ENCODE results near the gene RGL2. TPM values are rescaled to one million over a fixed set of nuclear protein-coding genes. Genes with fewer than 3 reads are reported as not detected.
"Not testable (repeated sequence)": the region's sequence is repeated elsewhere in the genome, so short reads cannot be mapped to it uniquely, and the experiment has no call there.

RGL2 gene, protein sequence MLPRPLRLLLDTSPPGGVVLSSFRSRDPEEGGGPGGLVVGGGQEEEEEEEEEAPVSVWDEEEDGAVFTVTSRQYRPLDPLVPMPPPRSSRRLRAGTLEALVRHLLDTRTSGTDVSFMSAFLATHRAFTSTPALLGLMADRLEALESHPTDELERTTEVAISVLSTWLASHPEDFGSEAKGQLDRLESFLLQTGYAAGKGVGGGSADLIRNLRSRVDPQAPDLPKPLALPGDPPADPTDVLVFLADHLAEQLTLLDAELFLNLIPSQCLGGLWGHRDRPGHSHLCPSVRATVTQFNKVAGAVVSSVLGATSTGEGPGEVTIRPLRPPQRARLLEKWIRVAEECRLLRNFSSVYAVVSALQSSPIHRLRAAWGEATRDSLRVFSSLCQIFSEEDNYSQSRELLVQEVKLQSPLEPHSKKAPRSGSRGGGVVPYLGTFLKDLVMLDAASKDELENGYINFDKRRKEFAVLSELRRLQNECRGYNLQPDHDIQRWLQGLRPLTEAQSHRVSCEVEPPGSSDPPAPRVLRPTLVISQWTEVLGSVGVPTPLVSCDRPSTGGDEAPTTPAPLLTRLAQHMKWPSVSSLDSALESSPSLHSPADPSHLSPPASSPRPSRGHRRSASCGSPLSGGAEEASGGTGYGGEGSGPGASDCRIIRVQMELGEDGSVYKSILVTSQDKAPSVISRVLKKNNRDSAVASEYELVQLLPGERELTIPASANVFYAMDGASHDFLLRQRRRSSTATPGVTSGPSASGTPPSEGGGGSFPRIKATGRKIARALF
- 72.4 and 77.6 TPM in 2 replicates for total RNA-seq
- long read RNA-seq, partial matches to known transcripts: 5 of 8 reads
- long read RNA-seq, other reads (novel, unspliced or antisense): 3 of 8 reads

DNA sequence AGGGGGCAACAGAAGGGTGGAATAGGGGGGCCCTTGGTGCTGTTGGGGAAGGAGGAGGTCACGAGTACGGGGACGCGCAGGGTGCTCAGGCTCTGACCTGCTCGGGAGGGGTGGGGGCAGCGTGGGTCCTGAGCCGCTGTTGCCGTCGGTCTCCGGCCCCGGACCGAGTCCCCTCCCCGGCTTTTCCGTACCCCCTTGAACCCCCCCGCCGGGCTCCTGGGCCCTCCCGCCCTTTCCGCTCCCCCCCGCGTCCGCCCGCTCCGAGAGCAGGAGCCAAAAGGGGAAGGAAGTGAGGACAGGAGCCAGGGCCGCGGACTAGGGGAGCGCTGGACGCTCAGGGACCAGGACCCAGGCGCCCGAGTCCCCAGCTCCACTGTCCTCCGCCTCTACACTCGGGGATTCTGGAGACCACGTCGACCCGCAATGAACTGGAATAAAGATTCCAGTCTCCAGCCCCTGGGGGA is at the start of gene RGL2:
RGL2 (minus strand) TSS at position 170 of the 464 bp plus-strand sequence. CDS start 332 bp downstream, outside the sequence.
- Mint-ChIP-seq H3K27ac (ENCODE audit: unreplicated experiment) (peak within 1 kb of the TSS; percentile 100), H3K4me1 (ENCODE audit: unreplicated experiment) (peaks cover 30% of the 10 kb centered on the region), H3K27me3 (ENCODE audit: unreplicated experiment) (no peaks in the 10 kb centered on the region), H3K4me3 (ENCODE audit: unreplicated experiment) (peak within 1 kb of the TSS; percentile 98), H3K9me3 (ENCODE audit: unreplicated experiment) (no peaks in the 10 kb centered on the region), H3K36me3 (ENCODE audit: unreplicated experiment) (peaks cover 20% of the 10 kb centered on the region)
- TF ChIP-seq, protein P1, sequence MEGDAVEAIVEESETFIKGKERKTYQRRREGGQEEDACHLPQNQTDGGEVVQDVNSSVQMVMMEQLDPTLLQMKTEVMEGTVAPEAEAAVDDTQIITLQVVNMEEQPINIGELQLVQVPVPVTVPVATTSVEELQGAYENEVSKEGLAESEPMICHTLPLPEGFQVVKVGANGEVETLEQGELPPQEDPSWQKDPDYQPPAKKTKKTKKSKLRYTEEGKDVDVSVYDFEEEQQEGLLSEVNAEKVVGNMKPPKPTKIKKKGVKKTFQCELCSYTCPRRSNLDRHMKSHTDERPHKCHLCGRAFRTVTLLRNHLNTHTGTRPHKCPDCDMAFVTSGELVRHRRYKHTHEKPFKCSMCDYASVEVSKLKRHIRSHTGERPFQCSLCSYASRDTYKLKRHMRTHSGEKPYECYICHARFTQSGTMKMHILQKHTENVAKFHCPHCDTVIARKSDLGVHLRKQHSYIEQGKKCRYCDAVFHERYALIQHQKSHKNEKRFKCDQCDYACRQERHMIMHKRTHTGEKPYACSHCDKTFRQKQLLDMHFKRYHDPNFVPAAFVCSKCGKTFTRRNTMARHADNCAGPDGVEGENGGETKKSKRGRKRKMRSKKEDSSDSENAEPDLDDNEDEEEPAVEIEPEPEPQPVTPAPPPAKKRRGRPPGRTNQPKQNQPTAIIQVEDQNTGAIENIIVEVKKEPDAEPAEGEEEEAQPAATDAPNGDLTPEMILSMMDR (IDR thresholded peaks at IDR 0.05): no peak
- DNase-seq (ENCODE audit: extremely low spot score, unreplicated experiment): no peak

DNA sequence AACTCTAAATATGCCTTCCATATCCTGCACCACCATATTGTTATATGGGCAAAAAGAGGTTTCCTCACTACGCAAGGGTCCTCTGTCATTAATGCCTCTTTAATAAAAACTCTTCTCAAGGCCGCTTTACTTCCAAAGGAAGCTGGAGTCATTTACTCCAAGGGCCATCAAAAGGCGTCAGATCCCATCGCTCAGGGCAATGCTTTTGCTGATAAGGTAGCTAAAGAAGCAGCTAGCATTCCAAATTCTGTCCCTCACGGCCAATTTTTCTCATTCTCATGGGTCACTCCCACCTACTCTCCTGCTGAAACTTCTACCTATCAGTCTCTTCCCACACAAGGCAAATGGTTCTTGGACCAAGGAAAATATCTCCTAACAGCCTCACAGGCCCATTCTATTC is 49.1 kb upstream of the RGL2 start:
- no peak for DNase-seq (ENCODE audit: extremely low spot score, unreplicated experiment)
- H3K27ac Mint-ChIP-seq (ENCODE audit: unreplicated experiment): no peak overlapping the region
- peaks cover 6% of the 10 kb centered on the region for H3K4me1 Mint-ChIP-seq (ENCODE audit: unreplicated experiment)
- H3K36me3 Mint-ChIP-seq (ENCODE audit: unreplicated experiment): no peaks in the 10 kb centered on the region
- H3K4me3 Mint-ChIP-seq (ENCODE audit: unreplicated experiment): no peak overlapping the region
- TF ChIP-seq, protein P1 (IDR thresholded peaks at IDR 0.05): no peak
- no peaks in the 10 kb centered on the region for H3K9me3 Mint-ChIP-seq (ENCODE audit: unreplicated experiment)
- peaks cover 32% of the 10 kb centered on the region for H3K27me3 Mint-ChIP-seq (ENCODE audit: unreplicated experiment)

DNA sequence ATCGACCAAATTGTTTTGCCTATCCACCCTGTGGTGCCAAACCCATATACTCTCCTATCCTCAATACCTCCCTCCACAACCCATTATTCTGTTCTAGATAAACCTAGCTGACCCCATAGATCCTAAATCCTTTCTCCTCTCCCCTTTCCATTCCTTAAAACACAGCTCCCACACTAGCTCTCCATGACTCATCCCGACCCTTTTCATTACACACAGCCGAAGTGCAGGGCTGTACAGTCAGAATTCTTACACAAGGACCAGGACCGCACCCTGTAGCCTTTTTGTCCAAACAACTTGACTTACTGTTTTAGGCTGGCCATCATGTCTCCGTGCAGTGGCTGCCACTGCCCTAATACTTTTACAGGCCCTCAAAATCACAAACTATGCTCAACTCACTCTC is 48.2 kb upstream of the RGL2 start:
- H3K27ac Mint-ChIP-seq (ENCODE audit: unreplicated experiment); H3K36me3 Mint-ChIP-seq (ENCODE audit: unreplicated experiment); H3K4me1 Mint-ChIP-seq (ENCODE audit: unreplicated experiment); H3K4me3 Mint-ChIP-seq (ENCODE audit: unreplicated experiment); H3K9me3 Mint-ChIP-seq (ENCODE audit: unreplicated experiment); DNase-seq (ENCODE audit: extremely low spot score, unreplicated experiment): not testable (repeated sequence)
- peaks cover 24% of the 10 kb centered on the region for H3K27me3 Mint-ChIP-seq (ENCODE audit: unreplicated experiment)

DNA sequence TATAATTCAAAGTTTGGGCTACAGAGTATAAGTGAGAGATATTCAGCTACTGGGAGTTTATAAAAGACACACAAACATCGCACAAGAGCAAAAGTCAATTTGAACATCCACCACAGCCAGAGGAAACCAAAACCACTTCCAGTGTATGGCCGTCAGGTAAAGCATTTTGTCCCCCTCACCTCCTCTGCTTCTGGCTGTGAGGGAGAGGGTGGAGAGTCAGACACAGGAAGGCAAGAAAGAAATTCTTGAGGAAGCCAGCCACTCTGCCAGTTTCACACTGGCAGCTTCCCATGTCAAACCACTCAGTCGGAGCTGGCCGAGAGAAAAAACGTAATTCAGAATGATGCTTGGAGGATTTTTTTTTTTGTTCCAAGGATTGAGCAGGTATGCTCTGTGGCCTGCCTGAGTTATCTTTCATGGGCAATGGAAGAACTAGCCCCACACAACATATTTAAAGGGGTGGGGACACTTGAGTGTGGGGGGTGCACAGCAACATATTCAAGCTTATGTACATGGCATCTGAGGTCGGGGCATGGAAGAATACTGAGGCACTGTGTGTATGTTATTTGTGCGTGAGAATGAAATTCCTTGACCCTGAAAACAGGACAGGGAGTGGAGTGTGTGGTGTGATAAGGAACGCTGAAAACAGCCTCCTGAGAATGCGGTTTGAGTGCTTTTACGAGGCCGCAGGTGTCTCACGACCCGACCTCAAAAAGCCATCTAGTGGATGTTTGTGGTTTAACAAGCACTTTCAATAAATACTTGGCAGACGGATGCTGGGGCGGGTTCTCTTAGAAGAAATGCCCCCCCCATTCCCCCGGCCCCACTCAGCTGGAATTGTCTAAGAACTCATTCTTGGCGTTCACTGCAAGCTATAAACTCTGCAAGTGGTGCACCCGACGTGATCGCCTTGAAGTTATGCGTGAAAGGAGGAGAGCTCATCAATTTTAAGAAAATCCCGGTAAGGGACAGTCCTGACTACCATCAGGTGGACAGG is 46.3 kb upstream of the RGL2 start:
- TF ChIP-seq, protein P1 (IDR thresholded peaks at IDR 0.05): peak; percentile 62
- Mint-ChIP-seq H3K4me1 (ENCODE audit: unreplicated experiment) (peaks cover 6% of the 10 kb centered on the region), H3K27ac (ENCODE audit: unreplicated experiment) (no peak overlapping the region), H3K27me3 (ENCODE audit: unreplicated experiment) (peaks cover 22% of the 10 kb centered on the region), H3K9me3 (ENCODE audit: unreplicated experiment) (no peaks in the 10 kb centered on the region), H3K4me3 (ENCODE audit: unreplicated experiment) (peak overlapping the region; percentile 34), H3K36me3 (ENCODE audit: unreplicated experiment) (no peaks in the 10 kb centered on the region)
- DNase-seq (ENCODE audit: extremely low spot score, unreplicated experiment): no peak

Data from osteocyte (in vitro differentiated cells).